Neural cell (in vitro differentiated cells): ENCODE data around the gene NUCB2. TPM values are rescaled to one million over a fixed set of nuclear protein-coding genes. Genes with fewer than 3 reads are reported as not detected.

ENCODE experiments used
- H2AFZ ChIP-seq: fragments of 200-600, 300-800 bp; sonication (generic), shearing (Covaris generic); 2 replicates; pipeline ENCODE4 v1.6.0; 2014; ENCODE audit warnings: low read depth, mild to moderate bottlenecking, antibody characterized with exemption, low read length, moderate library complexity
- H3F3A ChIP-seq: fragments of 200-600 bp; shearing (Covaris generic); 2 replicates; pipeline ENCODE4 v1.6.1; 2016; ENCODE audit warnings: mild to moderate bottlenecking, moderate library complexity, mixed read lengths, antibody characterized with exemption, low read length; ENCODE audit not compliant: insufficient read depth, poor library complexity, severe bottlenecking
- H3K27ac ChIP-seq: fragments of 200-600, 300-800 bp; sonication (generic), shearing (Covaris generic); 2 replicates; pipeline ENCODE4 v1.5.1; 2014; ENCODE audit warnings: mild to moderate bottlenecking, low read length, moderate library complexity
- H3K27me3 ChIP-seq: fragments of 300-800, 200-600 bp; sonication (generic), shearing (Covaris generic); 2 replicates; pipeline ENCODE4 v1.6.0; 2014; ENCODE audit warnings: mild to moderate bottlenecking, low read depth, low read length, moderate library complexity; ENCODE audit not compliant: insufficient read depth
- H3K36me3 ChIP-seq: fragments of 300-800, 200-600 bp; sonication (generic), shearing (Covaris generic); 2 replicates; pipeline ENCODE4 v1.5.1; 2014; ENCODE audit warnings: mild to moderate bottlenecking, antibody characterized with exemption, low read length, moderate library complexity; ENCODE audit not compliant: insufficient read depth
- H3K4me2 ChIP-seq: fragments of 300-800, 200-600 bp; sonication (generic), shearing (Covaris generic); 2 replicates; pipeline ENCODE4 v1.6.0; 2014; ENCODE audit warnings: mild to moderate bottlenecking, low read length
- H3K4me3 ChIP-seq: fragments of 300-800, 200-600 bp; sonication (generic), shearing (Covaris generic); 2 replicates; pipeline ENCODE4 v1.5.1; 2014; ENCODE audit warnings: mild to moderate bottlenecking, low read length, moderate library complexity
- H3K79me2 ChIP-seq: fragments of 200-600 bp; shearing (Covaris generic); replicated peaks from 2 replicates; pipeline ENCODE4 v1.6.0; 2014; ENCODE audit warnings: mild to moderate bottlenecking, low read length, moderate library complexity; ENCODE audit not compliant: insufficient read depth
- H3K9ac ChIP-seq: fragments of 300-800, 200-600 bp; sonication (generic), shearing (Covaris generic); 2 replicates; pipeline ENCODE4 v1.6.1; 2016; ENCODE audit warnings: mild to moderate bottlenecking, low read length, mixed read lengths
- H3K9me2 ChIP-seq: fragments of 200-600 bp; shearing (Covaris generic); 2 replicates; pipeline ENCODE4 v1.6.1; 2016; ENCODE audit warnings: mild to moderate bottlenecking, low read length, mixed read lengths; ENCODE audit not compliant: insufficient read depth
- H3K9me3 ChIP-seq: fragments of 200-600, 300-800 bp; sonication (generic), shearing (Covaris generic); 2 replicates; pipeline ENCODE4 v1.6.1; 2016; ENCODE audit warnings: mild to moderate bottlenecking, mixed run types, low read length, moderate library complexity, mixed read lengths
- H4K20me1 ChIP-seq: fragments of 200-600 bp; shearing (Covaris generic); 2 replicates; pipeline ENCODE4 v1.6.1; 2016; ENCODE audit warnings: mild to moderate bottlenecking, mixed run types; ENCODE audit not compliant: insufficient read depth
- CTCF ChIP-seq: fragments of 450-650 bp; IDR thresholded peaks from 2 replicates; pipeline ENCODE4 v1.5.1; 2014; ENCODE audit warnings: antibody characterized with exemption, mild to moderate bottlenecking, moderate library complexity; ENCODE audit not compliant: poor library complexity, severe bottlenecking
- EP300 ChIP-seq: fragments of 450-650 bp; conservative IDR thresholded peaks from 2 replicates; pipeline ENCODE4 v1.6.1; 2014; ENCODE audit warnings: antibody characterized with exemption, mild to moderate bottlenecking, moderate library complexity; ENCODE audit not compliant: poor library complexity, severe bottlenecking
- EZH2 ChIP-seq: fragments of 200-600, 300-800 bp; shearing (Covaris generic), sonication (generic); IDR thresholded peaks from 2 replicates; pipeline ENCODE4 v1.6.1; 2014; ENCODE audit warnings: antibody characterized with exemption, low read length, borderline replicate concordance, mild to moderate bottlenecking; ENCODE audit not compliant: insufficient read depth, poor library complexity, severe bottlenecking
- MXI1 ChIP-seq: fragments of 450-650 bp; conservative IDR thresholded peaks from 2 replicates; pipeline ENCODE4 v1.6.1; 2014; ENCODE audit warnings: antibody characterized with exemption, mild to moderate bottlenecking; ENCODE audit not compliant: poor library complexity, severe bottlenecking
- POLR2AphosphoS5 ChIP-seq: IDR thresholded peaks from 2 replicates; pipeline ENCODE4 v1.6.1; 2012
- RAD21 ChIP-seq: fragments of 450-650 bp; conservative IDR thresholded peaks from 2 replicates; pipeline ENCODE4 v1.6.1; 2014; ENCODE audit warnings: antibody characterized with exemption, mild to moderate bottlenecking, moderate library complexity
- REST ChIP-seq: IDR thresholded peaks from 2 replicates; pipeline ENCODE4 v1.6.1; 2012; ENCODE audit warnings: borderline replicate concordance
- SMC3 ChIP-seq: fragments of 450-650 bp; conservative IDR thresholded peaks from 2 replicates; pipeline ENCODE4 v1.6.1; 2014; ENCODE audit warnings: antibody characterized with exemption, mild to moderate bottlenecking, moderate library complexity; ENCODE audit not compliant: poor library complexity
- TAF1 ChIP-seq: IDR thresholded peaks from 2 replicates; pipeline ENCODE4 v1.6.1; 2012; ENCODE audit warnings: low read depth
- polyA plus RNA-seq: library from polyadenylated mRNA; depleted of rRNA; stranded (reverse); fragments of >200 nt; gene quantifications from 2 replicates; pipeline ENCODE4 v1.2.3, GENCODE V29; 2014

Gene NUCB2
- polyA plus RNA-seq, 1 donor from 2014 or later, result 120 TPM

DNA sequence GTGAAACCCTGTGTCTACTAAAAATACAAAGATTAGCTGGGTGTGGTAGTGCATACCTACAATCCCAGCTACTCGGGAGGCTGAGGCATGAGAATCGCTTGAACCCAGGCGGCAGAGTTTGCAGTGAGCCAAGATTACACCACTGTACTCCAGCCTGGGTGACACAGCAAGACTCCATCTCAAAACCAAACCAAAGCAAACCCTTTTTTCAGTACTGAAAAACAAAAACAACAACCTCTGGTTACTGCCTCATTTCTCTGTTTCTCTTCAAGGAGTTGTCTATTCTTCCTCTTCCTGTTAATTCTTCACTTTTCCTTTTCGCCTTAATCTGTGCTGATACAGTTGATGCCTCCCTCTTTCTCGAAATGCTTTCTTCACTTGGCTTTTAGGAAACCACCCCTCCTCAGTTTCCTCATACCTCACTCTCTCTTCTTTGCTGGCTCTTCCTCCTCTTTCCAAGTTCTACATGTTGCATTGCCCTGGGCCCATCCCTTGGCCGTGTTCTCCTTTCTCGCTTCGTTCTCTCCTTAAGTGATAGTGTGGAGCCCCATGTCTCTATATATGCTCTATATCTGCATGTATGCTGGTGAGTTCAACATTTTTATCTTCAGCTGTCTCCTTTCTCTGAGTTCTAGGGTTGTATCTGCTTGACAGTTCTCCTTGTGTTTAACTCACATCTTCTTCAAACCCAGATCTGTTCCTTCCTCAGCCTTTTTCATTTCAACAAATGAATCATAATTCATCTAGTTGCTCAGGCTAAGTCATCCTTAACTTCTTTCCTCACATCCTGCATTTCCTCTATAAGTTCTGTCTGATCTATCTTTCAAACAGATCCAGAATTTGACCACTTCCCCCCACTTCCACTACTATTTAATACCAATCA is 37.1 kb downstream of the NUCB2 start:
- TF ChIP-seq RAD21, result no peak
- TF ChIP-seq REST, result no peak
- Histone ChIP-seq H3K4me3 (no peak overlapping the region), H3K9me3 (no peaks in the 10 kb centered on the region), H4K20me1 (no peaks in the 10 kb centered on the region), H3F3A (no peaks in the 10 kb centered on the region), H3K27me3 (no peaks in the 10 kb centered on the region), H3K36me3 (no peaks in the 10 kb centered on the region), H3K79me2 (no peaks in the 10 kb centered on the region), H3K9me2 (no peaks in the 10 kb centered on the region), H3K9ac (no peak overlapping the region), H3K27ac (no peak overlapping the region), H2AFZ (no peak overlapping the region), H3K4me2 (no peak overlapping the region)

- Histone ChIP-seq H3K79me2 (no peaks in the 10 kb centered on the region), H3K9me3 (no peaks in the 10 kb centered on the region), H2AFZ (no peak overlapping the region), H4K20me1 (no peaks in the 10 kb centered on the region), H3K4me2 (no peak overlapping the region), H3F3A (no peaks in the 10 kb centered on the region), H3K4me3 (no peak overlapping the region), H3K9ac (no peak overlapping the region), H3K27ac (no peak overlapping the region), H3K27me3 (no peaks in the 10 kb centered on the region), H3K36me3 (no peaks in the 10 kb centered on the region), H3K9me2 (no peaks in the 10 kb centered on the region)
- no peak for TF ChIP-seq RAD21
- TF ChIP-seq REST, result no peak
- no peak for TF ChIP-seq EP300
- TF ChIP-seq CTCF, result no peak
- no peak for TF ChIP-seq MXI1
- TF ChIP-seq POLR2AphosphoS5, result no peak
- TF ChIP-seq SMC3, result no peak
- no peak for TF ChIP-seq TAF1
- no peak for TF ChIP-seq EZH2
These were observed 37.7 kb downstream of the NUCB2 start for GRCh38 chr11:17314232-17314547.
